ENCODE measurements around the gene ZCCHC14. TPM values are rescaled to one million over a fixed set of nuclear protein-coding genes. Genes with fewer than 3 reads are reported as not detected.

The ZCCHC14 gene
- total and polyA plus RNA-seq, 2 of the 13 experiments (the other 11 are each of a cell fraction or from before 2014, with no cell fraction given): 12.4 to 12.5 TPM

DNA sequence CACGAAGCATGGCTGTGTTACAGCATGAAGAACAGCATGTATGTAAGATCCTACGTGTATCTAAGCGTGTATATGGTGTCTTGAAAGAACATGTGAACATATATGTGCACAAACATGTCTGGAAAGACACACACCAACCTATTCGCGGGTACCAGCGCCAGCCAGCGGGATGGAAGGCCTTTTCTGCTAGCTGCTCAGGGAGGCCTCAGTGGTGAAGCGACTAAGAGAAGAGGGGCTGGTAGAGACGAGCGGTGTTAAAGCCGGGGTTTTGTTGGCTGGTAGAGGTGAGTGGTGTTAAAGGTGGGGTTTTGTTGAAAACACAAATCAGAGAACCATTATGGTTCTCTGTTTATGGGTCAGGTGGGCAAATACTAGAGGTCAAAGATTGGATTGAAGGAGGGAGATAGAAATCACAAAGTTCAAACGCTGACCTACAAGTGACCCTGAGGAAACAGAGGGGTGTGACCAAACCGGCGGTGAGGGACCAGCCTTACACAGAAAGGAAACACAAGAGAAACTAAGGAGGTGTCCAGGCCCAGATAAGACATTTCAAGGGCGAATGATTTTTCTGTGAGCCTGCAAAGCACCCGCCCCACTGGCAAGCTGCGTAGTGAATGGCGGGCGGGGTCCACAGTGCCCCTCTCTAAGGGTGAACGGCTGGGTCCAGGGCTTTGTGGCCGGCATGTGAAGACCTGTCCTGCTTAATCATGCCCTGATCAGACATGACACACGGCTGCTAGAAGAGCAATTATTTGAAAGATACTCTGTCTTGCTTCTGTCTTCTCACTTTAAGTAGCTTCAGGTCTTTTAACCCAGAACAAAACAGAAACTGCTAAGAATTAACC is 8.1 kb downstream of the ZCCHC14 start (continued):
- no peak for TF ChIP-seq ZNF512 (CRISPR knock-in tag; IDR thresholded peaks at IDR 0.05)
- no peak for TF ChIP-seq SNAPC2 (CRISPR knock-in tag; IDR thresholded peaks at IDR 0.05)
- no peak for TF ChIP-seq ZNF44 (CRISPR knock-in tag; IDR thresholded peaks at IDR 0.05)
- TF ChIP-seq POLR2AphosphoS5 (IDR thresholded peaks at IDR 0.05; ENCODE audit: low read depth, low read length): no peak
- TF ChIP-seq, protein P1, sequence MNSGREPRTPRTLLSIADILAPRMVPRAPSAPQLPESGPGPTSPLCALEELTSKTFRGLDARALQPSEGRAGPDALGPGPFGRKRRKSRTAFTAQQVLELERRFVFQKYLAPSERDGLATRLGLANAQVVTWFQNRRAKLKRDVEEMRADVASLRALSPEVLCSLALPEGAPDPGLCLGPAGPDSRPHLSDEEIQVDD (CRISPR knock-in tag; IDR thresholded peaks at IDR 0.05; ENCODE audit: borderline replicate concordance): no peak
- TF ChIP-seq AFF4 (CRISPR knock-in tag; IDR thresholded peaks at IDR 0.05): no peak
- TF ChIP-seq ZNF33B (CRISPR knock-in tag; IDR thresholded peaks at IDR 0.05): no peak
- TF ChIP-seq GLMP (CRISPR knock-in tag; IDR thresholded peaks at IDR 0.05; ENCODE audit: borderline replicate concordance): no peak
- TF ChIP-seq THAP8 (CRISPR knock-in tag; IDR thresholded peaks at IDR 0.05; ENCODE audit: borderline replicate concordance): no peak
- no peak for TF ChIP-seq KLF6 (CRISPR knock-in tag; IDR thresholded peaks at IDR 0.05)
- TF ChIP-seq ZNF781 (CRISPR knock-in tag; IDR thresholded peaks at IDR 0.05; ENCODE audit: borderline replicate concordance, not compliant biosample characterization): no peak
- no peak for TF ChIP-seq ASH2L (IDR thresholded peaks at IDR 0.05; ENCODE audit: insufficient read length, low read depth, low read length)
- TF ChIP-seq SUZ12 (IDR thresholded peaks at IDR 0.05; ENCODE audit: low read depth, low read length): no peak
- no peak for TF ChIP-seq MAZ (IDR thresholded peaks at IDR 0.05; ENCODE audit: borderline replicate concordance, low read depth, low read length)
- TF ChIP-seq MAZ (CRISPR knock-in tag; IDR thresholded peaks at IDR 0.05; ENCODE audit: low read depth): no peak
- TF ChIP-seq, protein P2, sequence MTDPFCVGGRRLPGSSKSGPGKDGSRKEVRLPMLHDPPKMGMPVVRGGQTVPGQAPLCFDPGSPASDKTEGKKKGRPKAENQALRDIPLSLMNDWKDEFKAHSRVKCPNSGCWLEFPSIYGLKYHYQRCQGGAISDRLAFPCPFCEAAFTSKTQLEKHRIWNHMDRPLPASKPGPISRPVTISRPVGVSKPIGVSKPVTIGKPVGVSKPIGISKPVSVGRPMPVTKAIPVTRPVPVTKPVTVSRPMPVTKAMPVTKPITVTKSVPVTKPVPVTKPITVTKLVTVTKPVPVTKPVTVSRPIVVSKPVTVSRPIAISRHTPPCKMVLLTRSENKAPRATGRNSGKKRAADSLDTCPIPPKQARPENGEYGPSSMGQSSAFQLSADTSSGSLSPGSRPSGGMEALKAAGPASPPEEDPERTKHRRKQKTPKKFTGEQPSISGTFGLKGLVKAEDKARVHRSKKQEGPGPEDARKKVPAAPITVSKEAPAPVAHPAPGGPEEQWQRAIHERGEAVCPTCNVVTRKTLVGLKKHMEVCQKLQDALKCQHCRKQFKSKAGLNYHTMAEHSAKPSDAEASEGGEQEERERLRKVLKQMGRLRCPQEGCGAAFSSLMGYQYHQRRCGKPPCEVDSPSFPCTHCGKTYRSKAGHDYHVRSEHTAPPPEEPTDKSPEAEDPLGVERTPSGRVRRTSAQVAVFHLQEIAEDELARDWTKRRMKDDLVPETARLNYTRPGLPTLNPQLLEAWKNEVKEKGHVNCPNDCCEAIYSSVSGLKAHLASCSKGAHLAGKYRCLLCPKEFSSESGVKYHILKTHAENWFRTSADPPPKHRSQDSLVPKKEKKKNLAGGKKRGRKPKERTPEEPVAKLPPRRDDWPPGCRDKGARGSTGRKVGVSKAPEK (CRISPR knock-in tag; IDR thresholded peaks at IDR 0.05; ENCODE audit: borderline replicate concordance): no peak

Data from HepG2 (cell line).